Tibial artery (tissue), 4 donors: ENCODE measurements around the gene PI4KB.

Experiments
- DNase-seq, 2 donors: peaks; one replicate each; pipeline ENCODE4 v3.0.0-alpha.2; 2019
- H3K27ac ChIP-seq, 2 donors: fragments of 200-600 bp; sonication (generic) in 1 of 2; 1 replicate in 1 of 2; 2 replicates in 1 of 2; pipeline ENCODE4 v1.5.1; 2018 to 2019; ENCODE audit warnings: mild to moderate bottlenecking in 1 of 2
- H3K27me3 ChIP-seq, 2 donors: fragments of 200-600 bp; sonication (generic) in 1 of 2; one replicate each; pipeline versions ENCODE4 v1.5.1 to v1.6.0; 2016 to 2019
- H3K36me3 ChIP-seq, 3 donors: fragments of 200-600 bp; sonication (generic) in 2 of 3; one replicate each; pipeline ENCODE4 v1.5.1; 2016 to 2019; ENCODE audit warnings: mild to moderate bottlenecking in 2 of 3
- H3K4me1 ChIP-seq, 4 donors: fragments of 200-600 bp; sonication (generic) in 2 of 4; 1 replicate in 3 of 4; 2 replicates in 1 of 4; pipeline ENCODE4 v1.5.1; 2016 to 2019
- H3K4me3 ChIP-seq, 2 donors: fragments of 200-600 bp; sonication (generic) in 1 of 2; 1 replicate in 1 of 2; 2 replicates in 1 of 2; pipeline ENCODE4 v1.5.1; 2018 to 2019; ENCODE audit warnings: mild to moderate bottlenecking in 2 of 2
- H3K9me3 ChIP-seq, 3 donors: fragments of 200-600 bp; sonication (generic) in 1 of 3; one replicate each; pipeline ENCODE4 v1.5.1; 2016 to 2019
- intact Hi-C: fragments of 100-400 bp; cut with DNase I; formaldehyde crosslinking; loops from one replicate; pipeline ENCODE4 v1.15.0; 2023; ENCODE audit warnings: low total_unique reads
- TF ChIP-seq, protein P1 (sequence below), 2 experiments: fragments of 200-600 bp in 1 of 2; fragments of 450-650 bp in 1 of 2; IDR thresholded peaks; one replicate each; pipeline ENCODE4 v1.5.1; 2017 to 2019; ENCODE audit warnings: antibody characterized with exemption in 2 of 2, mild to moderate bottlenecking in 1 of 2, moderate library complexity in 1 of 2

The PI4KB gene

GRCh38 chr1:151347523-151348246 is 20.5 kb upstream of the PI4KB start:
- H3K27me3 ChIP-seq, result no peaks in the 10 kb centered on the region
- no peak for DNase-seq
- TF ChIP-seq, protein P1, sequence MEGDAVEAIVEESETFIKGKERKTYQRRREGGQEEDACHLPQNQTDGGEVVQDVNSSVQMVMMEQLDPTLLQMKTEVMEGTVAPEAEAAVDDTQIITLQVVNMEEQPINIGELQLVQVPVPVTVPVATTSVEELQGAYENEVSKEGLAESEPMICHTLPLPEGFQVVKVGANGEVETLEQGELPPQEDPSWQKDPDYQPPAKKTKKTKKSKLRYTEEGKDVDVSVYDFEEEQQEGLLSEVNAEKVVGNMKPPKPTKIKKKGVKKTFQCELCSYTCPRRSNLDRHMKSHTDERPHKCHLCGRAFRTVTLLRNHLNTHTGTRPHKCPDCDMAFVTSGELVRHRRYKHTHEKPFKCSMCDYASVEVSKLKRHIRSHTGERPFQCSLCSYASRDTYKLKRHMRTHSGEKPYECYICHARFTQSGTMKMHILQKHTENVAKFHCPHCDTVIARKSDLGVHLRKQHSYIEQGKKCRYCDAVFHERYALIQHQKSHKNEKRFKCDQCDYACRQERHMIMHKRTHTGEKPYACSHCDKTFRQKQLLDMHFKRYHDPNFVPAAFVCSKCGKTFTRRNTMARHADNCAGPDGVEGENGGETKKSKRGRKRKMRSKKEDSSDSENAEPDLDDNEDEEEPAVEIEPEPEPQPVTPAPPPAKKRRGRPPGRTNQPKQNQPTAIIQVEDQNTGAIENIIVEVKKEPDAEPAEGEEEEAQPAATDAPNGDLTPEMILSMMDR (IDR thresholded peaks at IDR 0.05), result no peak
- peaks cover 3 to 18% (median 10%) of the 10 kb centered on the region in 4 donors for H3K4me1 ChIP-seq
- peaks cover 11 to 25% (median 24%) of the 10 kb centered on the region in 3 donors for H3K36me3 ChIP-seq
- peak overlapping the region; percentile 83 to 89 for H3K27ac ChIP-seq
- intact Hi-C loops, result loop anchor here (10.0 kb wide), 2 partner anchors 47 to 153 kb away; partner anchors contain the start of genes PIP5K1A, PSMB4 and VPS72
- peak overlapping the region; percentile 68 to 77 for H3K4me3 ChIP-seq
- no peaks in the 10 kb centered on the region for H3K9me3 ChIP-seq

- peak; percentile 97 for DNase-seq
- TF ChIP-seq, protein P1 (IDR thresholded peaks at IDR 0.05), result no peak
- Histone ChIP-seq H3K27me3 (no peaks in the 10 kb centered on the region), H3K9me3 (no peaks in the 10 kb centered on the region), H3K27ac (peak within 1 kb of the TSS; percentile 83 to 89), H3K36me3 (peaks cover 11 to 32% (median 31%) of the 10 kb centered on the region in 3 donors), H3K4me3 (peak within 1 kb of the TSS; percentile 68 to 77), H3K4me1 (peaks cover 3 to 18% (median 10%) of the 10 kb centered on the region in 4 donors)
- intact Hi-C loops, result loop anchor here (10.0 kb wide), 2 partner anchors 48 to 152 kb away; partner anchors contain the start of genes PIP5K1A, PSMB4 and VPS72
Measured at GRCh38 chr1:151346769-151347522, 19.7 kb upstream of the PI4KB start, which contains the start of gene RFX5. RFX5 (minus strand) TSS chr1:151347252; CDS start chr1:151346320, 932 bp downstream.

- peaks cover 11 to 36% (median 32%) of the 10 kb centered on the region in 3 donors for H3K36me3 ChIP-seq
- no peaks in the 10 kb centered on the region for H3K9me3 ChIP-seq
- intact Hi-C loops, result loop anchor here (10.0 kb wide), 2 partner anchors 49 to 151 kb away; partner anchors contain the start of genes PIP5K1A, PSMB4 and VPS72
- no peak for DNase-seq
- H3K4me1 ChIP-seq, result peaks cover 3 to 18% (median 10%) of the 10 kb centered on the region in 4 donors
- peak overlapping the region; percentile 83 to 89 for H3K27ac ChIP-seq
- no peaks in the 10 kb centered on the region for H3K27me3 ChIP-seq
- TF ChIP-seq, protein P1 (IDR thresholded peaks at IDR 0.05), result no peak
- H3K4me3 ChIP-seq, result peak overlapping the region; percentile 68 to 77
Measured at GRCh38 chr1:151346082-151346768, 19.0 kb upstream of the PI4KB start.

- Histone ChIP-seq H3K4me1 (peaks cover 3 to 18% (median 10%) of the 10 kb centered on the region in 4 donors), H3K9me3 (no peaks in the 10 kb centered on the region), H3K36me3 (peaks cover 11 to 36% (median 32%) of the 10 kb centered on the region in 3 donors), H3K27ac (no peak overlapping the region), H3K4me3 (no peak overlapping the region), H3K27me3 (no peaks in the 10 kb centered on the region)
- intact Hi-C loops, result loop anchor here (10.0 kb wide), 2 partner anchors 51 to 149 kb away; partner anchors contain the start of genes PIP5K1A, PSMB4 and VPS72
- TF ChIP-seq, protein P1 (IDR thresholded peaks at IDR 0.05), result no peak
- DNase-seq, result no peak
Measured at GRCh38 chr1:151344291-151344690, 17.1 kb upstream of the PI4KB start.

GRCh38 chr1:151343587-151343986 is 16.4 kb upstream of the PI4KB start:
- Histone ChIP-seq H3K27ac (no peak overlapping the region), H3K27me3 (no peaks in the 10 kb centered on the region), H3K4me1 (peaks cover 3 to 18% (median 10%) of the 10 kb centered on the region in 4 donors), H3K9me3 (no peaks in the 10 kb centered on the region), H3K36me3 (peaks cover 11 to 36% (median 32%) of the 10 kb centered on the region in 3 donors), H3K4me3 (no peak overlapping the region)
- intact Hi-C loops, result loop anchor here (2.0 to 10.0 kb wide), 3 partner anchors 43 to 149 kb away; partner anchors contain the start of genes PIP5K1A, PSMB4 and VPS72
- DNase-seq, result no peak
- TF ChIP-seq, protein P1 (IDR thresholded peaks at IDR 0.05), result no peak
